PC-3 (cell line): ENCODE measurements around the gene POLR2L. TPM values are rescaled to one million over a fixed set of nuclear protein-coding genes. Genes with fewer than 3 reads are reported as not detected.

Source experiments
- ATAC-seq: fragments of 200-7000 bp; cut with Tn5 transposase; 2 replicates; pipeline ENCODE4 v1.9.1; 2020; ENCODE audit warnings: mild to moderate bottlenecking, moderate library complexity
- BruUV-seq: library from RNA; stranded (reverse); fragments of 400-500 nt; replicated peaks from 2 replicates; lab custom pipeline; 2021; lab: Mats Ljungman, UMichigan
- CTCF ChIA-PET: fragments of 300-600 bp; sonication (Branson Sonifier 250); formaldehyde crosslinking; loops from one replicate; lab custom pipeline; 2022; ENCODE audit warnings: antibody characterized with exemption; lab: Charles Lee
- POLR2A ChIA-PET: fragments of 300-600 bp; sonication (Branson Sonifier 250); formaldehyde crosslinking; loops from one replicate; lab custom pipeline; 2022; ENCODE audit warnings: antibody characterized with exemption; ENCODE audit not compliant: unreplicated experiment; lab: Charles Lee
- DNase-seq: peaks from one replicate; pipeline ENCODE4 v3.0.0-alpha.2; 2015
- H2AFZ ChIP-seq: fragments of 300-600 bp; sonication (generic); 2 replicates; pipeline ENCODE4 v1.6.0; 2016; ENCODE audit warnings: antibody characterized with exemption, low read length
- H3F3A ChIP-seq: fragments of 300-600 bp; sonication (generic); one replicate; pipeline ENCODE4 v1.6.0; 2017; ENCODE audit warnings: antibody characterized with exemption, low read length, control low read depth, mild to moderate bottlenecking; ENCODE audit not compliant: unreplicated experiment
- H3K27ac ChIP-seq: fragments of 300-600 bp; sonication (generic); 2 replicates; pipeline ENCODE4 v1.5.1; 2016; ENCODE audit warnings: mild to moderate bottlenecking, low read length
- H3K27me3 ChIP-seq: fragments of 300-600 bp; sonication (generic); 2 replicates; pipeline ENCODE4 v1.6.1; 2016; ENCODE audit warnings: low read length, mixed read lengths
- H3K36me3 ChIP-seq: fragments of 300-600 bp; sonication (generic); 2 replicates; pipeline ENCODE4 v1.6.1; 2016; ENCODE audit warnings: low read depth, mixed run types, low read length, mixed read lengths
- H3K4me1 ChIP-seq: fragments of 300-600 bp; sonication (generic); 2 replicates; pipeline ENCODE4 v1.5.1; 2016; ENCODE audit warnings: low read length; ENCODE audit not compliant: insufficient read depth
- H3K4me2 ChIP-seq: fragments of 300-600 bp; sonication (generic); 2 replicates; pipeline ENCODE4 v1.6.0; 2016; ENCODE audit warnings: low read length
- H3K4me3 ChIP-seq: fragments of 300-600 bp; sonication (generic); 2 replicates; pipeline ENCODE4 v1.5.1; 2016; ENCODE audit warnings: mild to moderate bottlenecking, low read length, mixed read lengths
- H3K79me2 ChIP-seq: fragments of 300-600 bp; sonication (generic); 2 replicates; pipeline ENCODE4 v1.6.1; 2017; ENCODE audit warnings: low read length, mixed read lengths
- H3K9ac ChIP-seq: fragments of 300-600 bp; sonication (generic); 2 replicates; pipeline ENCODE4 v1.6.0; 2016; ENCODE audit warnings: mild to moderate bottlenecking, low read length
- H3K9me2 ChIP-seq: fragments of 300-600 bp; sonication (generic); replicated peaks from 2 replicates; pipeline ENCODE4 v1.6.1; 2016; ENCODE audit warnings: mixed run types, low read length, mixed read lengths
- H3K9me3 ChIP-seq: fragments of 300-600 bp; sonication (generic); 2 replicates; pipeline ENCODE4 v1.6.1; 2016; ENCODE audit warnings: low read length, mixed read lengths
- H4K20me1 ChIP-seq: fragments of 300-600 bp; sonication (generic); 2 replicates; pipeline ENCODE4 v1.6.1; 2016; ENCODE audit warnings: low read length, mixed read lengths
- EZH2 ChIP-seq: fragments of 300-600 bp; sonication (generic); IDR thresholded peaks from one replicate; pipeline ENCODE4 v1.6.1; 2017; ENCODE audit warnings: antibody characterized with exemption, mild to moderate bottlenecking, low read length; ENCODE audit not compliant: unreplicated experiment
- EZH2phosphoT487 ChIP-seq: fragments of 300-600 bp; sonication (generic); IDR thresholded peaks from 2 replicates; pipeline ENCODE4 v1.6.1; 2018; ENCODE audit warnings: mild to moderate bottlenecking, antibody characterized with exemption, low read length, borderline replicate concordance
- intact Hi-C: fragments of 100-400 bp; cut with micrococcal nuclease; formaldehyde crosslinking; loops from 2 replicates; pipeline ENCODE4 v1.9.0; 2023
- total RNA-seq: library from RNA; depleted of rRNA; stranded (reverse); fragments of >200 nt; gene quantifications from 2 replicates; pipeline ENCODE4 v1.2.3, GENCODE V29; 2014
- TF ChIP-seq, protein P1 (sequence below): fragments of 300-600 bp; sonication (generic); conservative IDR thresholded peaks from 2 replicates; pipeline ENCODE4 v1.5.1; 2017; ENCODE audit warnings: antibody characterized with exemption, low read depth, mild to moderate bottlenecking, low read length

POLR2L gene
- total RNA-seq, 1 experiment from 2014 or later, result 1,148 TPM

DNA sequence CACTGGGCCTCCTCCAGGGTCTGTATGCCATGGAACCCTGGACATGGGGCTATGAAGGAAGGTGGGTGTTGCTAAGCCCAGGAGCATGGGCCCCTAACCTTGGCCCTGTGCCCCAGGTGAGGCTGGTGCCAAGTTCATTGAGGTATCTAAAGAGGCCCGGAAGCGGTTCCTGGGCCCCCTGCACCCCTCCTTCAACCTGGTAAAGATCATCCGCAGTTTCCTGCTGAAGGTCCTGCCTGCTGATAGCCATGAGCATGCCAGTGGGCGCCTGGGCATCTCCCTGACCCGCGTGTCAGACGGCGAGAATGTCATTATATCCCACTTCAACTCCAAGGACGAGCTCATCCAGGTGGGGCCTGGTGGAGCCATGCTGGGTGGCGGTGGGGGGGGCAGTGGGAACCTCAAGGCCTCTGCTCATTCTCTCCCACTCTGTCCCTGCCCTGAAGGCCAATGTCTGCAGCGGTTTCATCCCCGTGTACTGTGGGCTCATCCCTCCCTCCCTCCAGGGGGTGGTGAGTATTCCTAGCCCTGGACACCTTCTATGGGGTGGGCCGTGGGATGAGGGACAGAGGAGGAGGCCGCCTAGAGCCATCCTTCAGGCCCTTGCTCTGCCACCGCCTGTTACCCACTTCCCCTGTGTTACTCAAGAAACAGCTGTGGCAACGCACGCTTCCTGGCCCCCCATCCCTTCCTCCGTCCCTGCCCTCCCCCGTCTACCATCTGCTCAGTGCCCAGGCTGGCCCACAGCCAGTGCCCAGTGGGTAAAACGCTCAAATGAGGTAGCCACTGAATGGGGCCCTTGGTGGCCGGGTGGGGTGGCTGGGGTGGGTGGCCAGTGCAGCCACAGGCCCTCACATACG is 20.6 kb downstream of the POLR2L start:
- peaks cover 49% of the 10 kb centered on the region for H3K4me1 ChIP-seq
- intact Hi-C loops, result loop anchor here (2.0 kb wide), 1 partner anchor 25 kb away; no protein-coding TSS in a partner anchor
- H3K9ac ChIP-seq, result no peak overlapping the region
- ATAC-seq, result no peak
- peaks cover 25% of the 10 kb centered on the region for H3K79me2 ChIP-seq
- no peak overlapping the region for H2AFZ ChIP-seq
- ChIA-PET POLR2A (interaction anchor here (1.0 kb wide), 1 partner anchor 13 kb away, joined by 4 read pairs; no protein-coding TSS in a partner anchor), CTCF (no interaction called here)
- BruUV-seq, result no TSS peak
- TF ChIP-seq EZH2, result no peak
- TF ChIP-seq, protein P1, sequence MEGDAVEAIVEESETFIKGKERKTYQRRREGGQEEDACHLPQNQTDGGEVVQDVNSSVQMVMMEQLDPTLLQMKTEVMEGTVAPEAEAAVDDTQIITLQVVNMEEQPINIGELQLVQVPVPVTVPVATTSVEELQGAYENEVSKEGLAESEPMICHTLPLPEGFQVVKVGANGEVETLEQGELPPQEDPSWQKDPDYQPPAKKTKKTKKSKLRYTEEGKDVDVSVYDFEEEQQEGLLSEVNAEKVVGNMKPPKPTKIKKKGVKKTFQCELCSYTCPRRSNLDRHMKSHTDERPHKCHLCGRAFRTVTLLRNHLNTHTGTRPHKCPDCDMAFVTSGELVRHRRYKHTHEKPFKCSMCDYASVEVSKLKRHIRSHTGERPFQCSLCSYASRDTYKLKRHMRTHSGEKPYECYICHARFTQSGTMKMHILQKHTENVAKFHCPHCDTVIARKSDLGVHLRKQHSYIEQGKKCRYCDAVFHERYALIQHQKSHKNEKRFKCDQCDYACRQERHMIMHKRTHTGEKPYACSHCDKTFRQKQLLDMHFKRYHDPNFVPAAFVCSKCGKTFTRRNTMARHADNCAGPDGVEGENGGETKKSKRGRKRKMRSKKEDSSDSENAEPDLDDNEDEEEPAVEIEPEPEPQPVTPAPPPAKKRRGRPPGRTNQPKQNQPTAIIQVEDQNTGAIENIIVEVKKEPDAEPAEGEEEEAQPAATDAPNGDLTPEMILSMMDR, result no peak
- TF ChIP-seq EZH2phosphoT487, result no peak
- peak overlapping the region; percentile 34 for H3K27ac ChIP-seq
- H3K4me2 ChIP-seq, result peak overlapping the region; percentile 100
- peaks cover 13% of the 10 kb centered on the region; the same call in 1 of the 2 replicates for H4K20me1 ChIP-seq
- no peak for DNase-seq
- no peaks in the 10 kb centered on the region for H3K9me3 ChIP-seq
- no peaks in the 10 kb centered on the region for H3K27me3 ChIP-seq
- H3K36me3 ChIP-seq, result no peaks in the 10 kb centered on the region
- H3K4me3 ChIP-seq, result peak overlapping the region; percentile 38
- H3F3A ChIP-seq, result no peaks in the 10 kb centered on the region
- H3K9me2 ChIP-seq, result no peaks in the 10 kb centered on the region

DNA sequence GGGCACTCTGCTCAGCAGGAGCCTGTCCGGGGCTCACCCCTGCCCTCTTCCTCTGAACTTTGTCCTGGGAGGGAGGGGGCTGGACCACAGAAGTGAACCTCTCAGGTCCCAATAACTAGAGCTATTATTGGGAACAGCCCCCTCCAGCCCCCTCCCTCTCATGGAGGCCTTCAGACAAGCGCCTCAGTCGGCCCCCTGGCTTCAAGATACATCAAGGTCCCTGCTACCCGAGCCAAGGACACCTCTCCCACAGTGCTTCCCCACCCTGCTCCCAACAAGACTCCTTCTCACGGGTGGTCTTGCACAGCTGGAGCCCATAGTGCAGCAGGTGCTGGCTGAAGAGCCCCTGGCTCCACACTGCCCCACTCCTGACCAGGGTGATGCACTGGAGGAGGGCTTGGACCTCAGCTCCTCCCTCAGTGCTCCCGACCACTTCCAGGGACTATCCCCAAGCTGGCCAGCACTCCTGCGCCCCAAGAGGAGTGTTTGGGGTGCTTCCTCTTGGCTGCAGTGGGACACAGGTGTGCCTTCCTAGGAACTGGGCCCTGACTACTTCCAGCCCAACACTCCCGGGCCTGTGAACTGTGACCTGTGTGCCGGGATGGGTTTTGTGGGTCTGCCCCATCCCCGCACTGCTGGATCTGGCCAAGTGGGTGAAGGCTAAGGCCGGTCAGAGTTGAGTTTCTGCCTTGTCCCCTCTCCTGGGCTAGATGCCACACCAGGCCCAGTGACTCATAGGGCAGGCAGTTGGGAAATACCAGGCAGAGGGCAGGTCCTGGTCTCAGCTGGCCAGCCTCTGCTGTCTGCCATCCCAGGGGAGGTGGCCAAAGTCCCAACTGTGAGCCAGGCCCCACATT is 21.4 kb downstream of the POLR2L start:
- H3K27ac ChIP-seq, result peak overlapping the region; percentile 57
- TSS peak; percentile 67 for BruUV-seq
- H3K4me1 ChIP-seq, result peaks cover 41% of the 10 kb centered on the region
- H3K27me3 ChIP-seq, result no peaks in the 10 kb centered on the region
- H3K36me3 ChIP-seq, result no peaks in the 10 kb centered on the region
- H2AFZ ChIP-seq, result no peak overlapping the region
- DNase-seq (peak; percentile 84), ATAC-seq (peak; percentile 45)
- intact Hi-C loops, result loop anchor here (2.0 kb wide), 1 partner anchor 24 kb away; no protein-coding TSS in a partner anchor
- ChIA-PET POLR2A (interaction anchor here (1.0 to 2.1 kb wide), 3 partner anchors 11 to 14 kb away, joined by 4 to 16 read pairs (median 12); partner anchors contain the start of gene CD151), CTCF (interaction anchor here (1.9 kb wide), 1 partner anchor 12 kb away, joined by 18 read pairs; the partner anchor contains the start of gene CD151)
- peak overlapping the region; percentile 100 for H3K4me2 ChIP-seq
- H4K20me1 ChIP-seq, result peaks cover 13% of the 10 kb centered on the region; the same call in 1 of the 2 replicates
- no peaks in the 10 kb centered on the region for H3K9me2 ChIP-seq
- no peak for TF ChIP-seq EZH2phosphoT487
- TF ChIP-seq EZH2, result no peak
- TF ChIP-seq, protein P1, result no peak
- no peaks in the 10 kb centered on the region for H3K9me3 ChIP-seq
- H3F3A ChIP-seq, result no peaks in the 10 kb centered on the region
- peak overlapping the region; percentile 67 for H3K9ac ChIP-seq
- H3K79me2 ChIP-seq, result peaks cover 25% of the 10 kb centered on the region
- peak overlapping the region; percentile 89 for H3K4me3 ChIP-seq
